HCT116 (cell line): ENCODE measurements around the gene MBLAC1. TPM values are rescaled to one million over a fixed set of nuclear protein-coding genes. Genes with fewer than 3 reads are reported as not detected.

Source experiments
- ATAC-seq: fragments of 200-7000 bp; cut with Tn5 transposase; 2 replicates; pipeline ENCODE4 v1.9.1; 2020; ENCODE audit warnings: mild to moderate bottlenecking, moderate library complexity
- BruUV-seq: library from RNA; stranded (reverse); fragments of 400-500 nt; replicated peaks from 2 replicates; lab custom pipeline; 2021; lab: Mats Ljungman, UMichigan
- CTCF ChIA-PET: fragments of 300-600 bp; sonication (Branson Sonifier 250); formaldehyde crosslinking; loops from one replicate; lab custom pipeline; 2021; ENCODE audit warnings: antibody characterized with exemption; lab: Charles Lee
- POLR2A ChIA-PET: fragments of 300-600, 350-600 bp; sonication (Branson Sonifier 250); formaldehyde crosslinking; loops from one replicate; lab custom pipeline; 2021; ENCODE audit warnings: antibody characterized with exemption; lab: Charles Lee
- RAD21 ChIA-PET, 2 experiments: fragments of 300-600 bp; sonication (Branson Sonifier 250); formaldehyde crosslinking; loops; one replicate each; lab custom pipeline; 2023; ENCODE audit warnings: low total read pairs in 2 of 2; ENCODE audit not compliant: uncharacterized antibody in 2 of 2, unreplicated experiment in 2 of 2, low non-redundant PET in 1 of 2; lab: Charles Lee
- DNase-seq: peaks from one replicate; pipeline ENCODE4 v3.0.0-alpha.2; 2010; ENCODE audit warnings: low read depth, low spot score
- H2AFZ ChIP-seq: fragments of 200-600 bp; shearing (Covaris generic), sonication (generic); 2 replicates; pipeline ENCODE4 v1.6.1; 2017; ENCODE audit warnings: low read depth, mixed run types, mixed read lengths, antibody characterized with exemption, low read length; ENCODE audit not compliant: poor library complexity, severe bottlenecking
- H3K27ac ChIP-seq: 2 replicates; pipeline ENCODE4 v1.5.1; 2012; ENCODE audit warnings: low read depth, low read length
- H3K27me3 ChIP-seq: fragments of 200-600 bp; sonication (generic); 2 replicates; pipeline ENCODE4 v1.6.1; 2016; ENCODE audit warnings: mixed run types, low read length, mixed read lengths; ENCODE audit not compliant: insufficient read depth
- H3K36me3 ChIP-seq, 2 experiments: fragments of 200-500 bp in 1 of 2; fragments of 200-600 bp in 1 of 2; sonication (Bioruptor generic) in 1 of 2; sonication (generic) in 1 of 2; 2 replicates each; pipeline versions ENCODE4 v1.5.1 to v1.6.1; 2014 to 2016; ENCODE audit warnings: low read length in 2 of 2, inconsistent platforms in 1 of 2, mixed read lengths in 1 of 2, mixed run types in 1 of 2; ENCODE audit not compliant: insufficient read depth in 2 of 2, control insufficient read depth in 1 of 2
- H3K4me1 ChIP-seq, 2 experiments: fragments of 200-600 bp in 1 of 2; sonication (generic) in 1 of 2; 2 replicates each; pipeline versions ENCODE4 v1.5.1 to v1.6.1; 2012 to 2017; ENCODE audit warnings: low read length in 2 of 2, inconsistent platforms in 1 of 2, mild to moderate bottlenecking in 1 of 2, mixed read lengths in 1 of 2, mixed run types in 1 of 2, moderate library complexity in 1 of 2; ENCODE audit not compliant: insufficient read depth in 2 of 2, control insufficient read depth in 1 of 2
- H3K4me2 ChIP-seq: fragments of 200-600 bp; sonication (generic); 2 replicates; pipeline ENCODE4 v1.6.1; 2017; ENCODE audit warnings: mixed run types, low read length, mixed read lengths
- H3K4me3 ChIP-seq, 2 experiments: fragments of 200-600 bp in 1 of 2; sonication (generic) in 1 of 2; replicated peaks in 1 of 2; 2 replicates each; pipeline ENCODE4 v1.5.1; 2011 to 2016; ENCODE audit warnings: low read length in 2 of 2, control low read depth in 1 of 2, low read depth in 1 of 2, mild to moderate bottlenecking in 1 of 2, mixed read lengths in 1 of 2, mixed run types in 1 of 2
- H3K79me2 ChIP-seq: fragments of 200-600 bp; sonication (generic); 2 replicates; pipeline ENCODE4 v1.6.1; 2017; ENCODE audit warnings: mild to moderate bottlenecking, mixed run types, low read length, moderate library complexity, mixed read lengths; ENCODE audit not compliant: insufficient read depth
- H3K9ac ChIP-seq: fragments of 200-600 bp; sonication (generic); 2 replicates; pipeline ENCODE4 v1.6.1; 2016; ENCODE audit warnings: low read length, mixed read lengths
- H3K9me2 ChIP-seq: fragments of 200-600 bp; sonication (generic), shearing (Covaris generic); 2 replicates; pipeline ENCODE4 v1.6.1; 2017; ENCODE audit warnings: mixed run types, mild to moderate bottlenecking, moderate library complexity; ENCODE audit not compliant: insufficient read depth
- H3K9me3 ChIP-seq, 2 experiments: fragments of 200-500 bp in 1 of 2; fragments of 200-600 bp in 1 of 2; sonication (Bioruptor generic) in 1 of 2; sonication (generic) in 1 of 2; 2 replicates each; pipeline ENCODE4 v1.6.1; 2014 to 2017; ENCODE audit warnings: low read length in 2 of 2, mixed read lengths in 2 of 2, inconsistent platforms in 1 of 2, low read depth in 1 of 2, mild to moderate bottlenecking in 1 of 2, mixed run types in 1 of 2, moderate library complexity in 1 of 2; ENCODE audit not compliant: control insufficient read depth in 1 of 2, insufficient read depth in 1 of 2
- H4K20me1 ChIP-seq: fragments of 200-600 bp; sonication (generic), shearing (Covaris generic); 2 replicates; pipeline ENCODE4 v1.6.1; 2017; ENCODE audit warnings: mixed run types, mild to moderate bottlenecking, moderate library complexity; ENCODE audit not compliant: insufficient read depth
- CBX3 ChIP-seq: IDR thresholded peaks from 2 replicates; pipeline ENCODE4 v1.6.1; 2012; ENCODE audit warnings: low read depth
- CEBPB ChIP-seq: IDR thresholded peaks from 2 replicates; pipeline ENCODE4 v1.6.1; 2012; ENCODE audit warnings: low read depth
- EGR1 ChIP-seq: IDR thresholded peaks from 2 replicates; pipeline ENCODE4 v1.6.1; 2012; ENCODE audit warnings: low read depth
- EZH2 ChIP-seq: fragments of 200-600 bp; sonication (generic); IDR thresholded peaks from 2 replicates; pipeline ENCODE4 v1.6.1; 2017; ENCODE audit warnings: antibody characterized with exemption, mixed run types
- JUND ChIP-seq: IDR thresholded peaks from 2 replicates; pipeline ENCODE4 v1.6.1; 2012
- POLR2A ChIP-seq: IDR thresholded peaks from 2 replicates; pipeline ENCODE4 v1.7.0; 2011; ENCODE audit warnings: borderline replicate concordance; ENCODE audit not compliant: insufficient read depth, insufficient read length; ENCODE audit errors: extremely low read depth
- POLR2AphosphoS5 ChIP-seq: IDR thresholded peaks from 2 replicates; pipeline ENCODE4 v1.6.1; 2011; ENCODE audit warnings: mild to moderate bottlenecking, low read depth, low read length, moderate library complexity
- RAD21 ChIP-seq: IDR thresholded peaks from 2 replicates; pipeline ENCODE4 v1.6.1; 2012; ENCODE audit warnings: low read depth, mild to moderate bottlenecking
- SIN3A ChIP-seq: IDR thresholded peaks from 2 replicates; pipeline ENCODE4 v1.6.1; 2012; ENCODE audit warnings: low read depth
- SP1 ChIP-seq: IDR thresholded peaks from 2 replicates; pipeline ENCODE4 v1.6.1; 2012; ENCODE audit warnings: low read depth
- ZNF274 ChIP-seq: fragments of 200-500 bp; sonication (Bioruptor generic); IDR thresholded peaks from 2 replicates; pipeline ENCODE4 v1.6.1; 2014; ENCODE audit warnings: mild to moderate bottlenecking, low read depth, low read length, inconsistent platforms
- intact Hi-C: fragments of 100-400 bp; cut with micrococcal nuclease; formaldehyde crosslinking; loops from 2 replicates; pipeline ENCODE4 v1.10.0; 2022
- total RNA-seq: library from RNA; stranded (reverse); gene quantifications from one replicate; pipeline ENCODE4 v1.2.1, GENCODE V29; 2021; ENCODE audit not compliant: unreplicated experiment
- TF ChIP-seq, protein P1 (sequence below), 3 experiments: fragments of 200-600 bp in 1 of 3; sonication (generic) in 1 of 3; IDR thresholded peaks in 2 of 3; conservative IDR thresholded peaks in 1 of 3; 2 replicates each; pipeline ENCODE4 v1.5.1; 2012 to 2017; ENCODE audit warnings: low read depth in 2 of 3, low read length in 2 of 3, antibody characterized with exemption in 1 of 3, borderline replicate concordance in 1 of 3, control low read depth in 1 of 3, mild to moderate bottlenecking in 1 of 3, mixed read lengths in 1 of 3, mixed run types in 1 of 3, moderate library complexity in 1 of 3; ENCODE audit not compliant: insufficient read depth in 1 of 3
- TF ChIP-seq, protein P2 (sequence below): IDR thresholded peaks from 2 replicates; pipeline ENCODE4 v1.6.1; 2012

MBLAC1 gene
- total RNA-seq, 1 experiment from 2014 or later = 2.0 TPM

DNA sequence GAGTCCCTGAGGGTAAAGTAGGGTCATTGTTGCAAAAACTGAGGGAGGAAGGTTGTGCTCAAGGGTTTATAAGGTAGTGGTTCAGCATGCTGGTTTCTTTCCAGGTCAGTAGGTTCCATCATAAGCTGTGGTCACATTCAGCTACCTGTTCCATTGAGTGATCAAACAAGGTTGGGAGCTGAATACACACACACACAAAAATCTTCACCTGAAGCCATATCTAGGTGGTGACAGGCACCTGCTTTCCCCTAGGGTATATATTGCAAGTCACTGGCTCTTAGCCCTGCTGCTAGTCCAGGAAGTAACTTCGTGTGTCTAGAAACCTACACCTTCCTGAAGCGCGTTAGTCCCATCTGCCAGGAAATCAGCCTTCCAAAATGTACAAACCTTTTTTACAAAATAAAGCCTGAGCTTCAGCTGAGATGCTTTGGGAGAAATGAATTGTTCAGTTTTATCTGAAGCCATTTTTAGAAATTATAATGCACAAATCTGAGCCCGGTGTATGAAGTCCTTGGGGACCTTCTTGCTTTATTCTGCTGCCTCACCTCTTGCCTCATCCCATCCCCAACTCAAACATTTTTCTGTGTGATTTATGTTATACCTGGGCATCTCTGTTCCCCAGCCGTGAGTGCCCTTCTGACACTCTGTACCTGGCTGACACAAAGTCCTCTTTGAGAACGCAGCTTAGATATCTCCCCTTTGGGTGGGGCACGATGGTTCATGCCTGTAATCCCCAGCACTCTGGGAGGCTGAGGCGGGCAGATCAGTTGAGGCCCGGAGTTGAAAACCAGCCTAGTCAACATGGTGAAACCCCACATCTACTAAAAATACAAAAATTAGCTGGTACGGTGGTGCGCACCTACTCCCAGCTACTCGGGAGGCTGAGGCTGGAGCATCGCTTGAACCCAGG is 11.3 kb downstream of the MBLAC1 start:
- TF ChIP-seq CBX3 (no peak), CEBPB (no peak), POLR2AphosphoS5 (no peak), EGR1 (no peak), SP1 (no peak), POLR2A (no peak), EZH2 (no peak), SIN3A (no peak), JUND (no peak), RAD21 (no peak), ZNF274 (no peak)
- TF ChIP-seq, protein P1, sequence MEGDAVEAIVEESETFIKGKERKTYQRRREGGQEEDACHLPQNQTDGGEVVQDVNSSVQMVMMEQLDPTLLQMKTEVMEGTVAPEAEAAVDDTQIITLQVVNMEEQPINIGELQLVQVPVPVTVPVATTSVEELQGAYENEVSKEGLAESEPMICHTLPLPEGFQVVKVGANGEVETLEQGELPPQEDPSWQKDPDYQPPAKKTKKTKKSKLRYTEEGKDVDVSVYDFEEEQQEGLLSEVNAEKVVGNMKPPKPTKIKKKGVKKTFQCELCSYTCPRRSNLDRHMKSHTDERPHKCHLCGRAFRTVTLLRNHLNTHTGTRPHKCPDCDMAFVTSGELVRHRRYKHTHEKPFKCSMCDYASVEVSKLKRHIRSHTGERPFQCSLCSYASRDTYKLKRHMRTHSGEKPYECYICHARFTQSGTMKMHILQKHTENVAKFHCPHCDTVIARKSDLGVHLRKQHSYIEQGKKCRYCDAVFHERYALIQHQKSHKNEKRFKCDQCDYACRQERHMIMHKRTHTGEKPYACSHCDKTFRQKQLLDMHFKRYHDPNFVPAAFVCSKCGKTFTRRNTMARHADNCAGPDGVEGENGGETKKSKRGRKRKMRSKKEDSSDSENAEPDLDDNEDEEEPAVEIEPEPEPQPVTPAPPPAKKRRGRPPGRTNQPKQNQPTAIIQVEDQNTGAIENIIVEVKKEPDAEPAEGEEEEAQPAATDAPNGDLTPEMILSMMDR (IDR thresholded peaks at IDR 0.05 in 2 of 3, conservative IDR thresholded peaks at IDR 0.05 in 1 of 3; ENCODE audit: borderline replicate concordance in 1 of 3, insufficient read depth in 1 of 3, low read depth in 2 of 3, low read length in 2 of 3) = no peak
- TF ChIP-seq, protein P2, sequence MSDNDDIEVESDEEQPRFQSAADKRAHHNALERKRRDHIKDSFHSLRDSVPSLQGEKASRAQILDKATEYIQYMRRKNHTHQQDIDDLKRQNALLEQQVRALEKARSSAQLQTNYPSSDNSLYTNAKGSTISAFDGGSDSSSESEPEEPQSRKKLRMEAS = no peak
- CTCF ChIA-PET = interaction anchor here (0.7 kb wide), 1 partner anchor 10 kb away, joined by 3 read pairs; the partner anchor contains the start of gene LAMTOR4
- RAD21 ChIA-PET = interaction anchor here in 1 of 2 experiments (0.6 kb wide), 1 partner anchor 159 kb away, joined by 4 read pairs; no protein-coding TSS in a partner anchor
- no peaks in the 10 kb centered on the region for H3K79me2 ChIP-seq
- no peaks in the 10 kb centered on the region for H3K27me3 ChIP-seq
- POLR2A ChIA-PET = no interaction called here
- H3K4me3 ChIP-seq = no peak overlapping the region
- BruUV-seq = no TSS peak
- no peak for ATAC-seq
- H2AFZ ChIP-seq = no peak overlapping the region
- H3K9me3 ChIP-seq = no peaks in the 10 kb centered on the region
- H3K36me3 ChIP-seq = no peaks in the 10 kb centered on the region
- H3K4me2 ChIP-seq = no peak overlapping the region
- no peaks in the 10 kb centered on the region for H3K4me1 ChIP-seq
- no peak overlapping the region for H3K27ac ChIP-seq
- intact Hi-C loops = no loop called here
- DNase-seq = no peak
- no peaks in the 10 kb centered on the region for H4K20me1 ChIP-seq
- H3K9me2 ChIP-seq = no peaks in the 10 kb centered on the region
- no peak overlapping the region for H3K9ac ChIP-seq
